ENCODE results near the gene RBP3.

RBP3 gene

GRCh38 chr10:47339186-47339735 is 8.9 kb upstream of the RBP3 start:
- no peak for DNase-seq

GRCh38 chr10:47339759-47340607 is 8.2 kb upstream of the RBP3 start:
- no peak for DNase-seq

- DNase-seq: peak; percentile 76
Measured at GRCh38 chr10:47340608-47341170, 7.5 kb upstream of the RBP3 start.

- no peak for DNase-seq
Measured at GRCh38 chr10:47344996-47345870, 2.9 kb upstream of the RBP3 start.

- no peak for DNase-seq
Measured at GRCh38 chr10:47346581-47347302, 1.4 kb upstream of the RBP3 start.

- no peak for DNase-seq
Measured at GRCh38 chr10:47347303-47347675, 874 bp upstream of the RBP3 start.

GRCh38 chr10:47348661-47349470 is 703 bp downstream of the RBP3 start:
- DNase-seq: no peak

GRCh38 chr10:47349516-47349915 is 1.4 kb downstream of the RBP3 start:
- no peak for DNase-seq

GRCh38 chr10:47349941-47350371 is 1.8 kb downstream of the RBP3 start:
- DNase-seq: no peak

- no peak for DNase-seq
Measured at GRCh38 chr10:47350671-47351640, 2.8 kb downstream of the RBP3 start.

- no peak for DNase-seq
Measured at GRCh38 chr10:47351899-47352815, 4.0 kb downstream of the RBP3 start.

- DNase-seq: no peak
Measured at GRCh38 chr10:47353351-47353750, 5.2 kb downstream of the RBP3 start.

- no peak for DNase-seq
Measured at GRCh38 chr10:47354165-47354564, 6.0 kb downstream of the RBP3 start.

GRCh38 chr10:47354900-47355299 is 6.7 kb downstream of the RBP3 start:
- DNase-seq: no peak

- DNase-seq: no peak
Measured at GRCh38 chr10:47356708-47357107, 8.5 kb downstream of the RBP3 start.

- DNase-seq: no peak
Measured at GRCh38 chr10:47357131-47357582, 9.0 kb downstream of the RBP3 start.

GRCh38 chr10:47357911-47358310 is 9.7 kb downstream of the RBP3 start:
- no peak for DNase-seq

- DNase-seq: no peak
Measured at GRCh38 chr10:47358457-47358856, 10.3 kb downstream of the RBP3 start.

- no peak for DNase-seq
Measured at GRCh38 chr10:47359101-47359500, 10.9 kb downstream of the RBP3 start.

Data from stimulated activated CD4-positive, alpha-beta T cell treated with anti-CD3 and anti-CD28 coated beads, Interleukin-2, amount 100 ng/mL, for 48 hours (primary cell).